PC-3 (cell line): ENCODE measurements around the gene RAD21L1.

Experiments used
- EZH2phosphoT487 ChIP-seq: fragments of 300-600 bp; sonication (generic); IDR thresholded peaks from 2 replicates; pipeline ENCODE4 v1.6.1; 2018; ENCODE audit warnings: mild to moderate bottlenecking, antibody characterized with exemption, low read length, borderline replicate concordance
- TF ChIP-seq, protein P1 (sequence below): fragments of 300-600 bp; sonication (generic); conservative IDR thresholded peaks from 2 replicates; pipeline ENCODE4 v1.5.1; 2017; ENCODE audit warnings: antibody characterized with exemption, low read depth, mild to moderate bottlenecking, low read length

DNA sequence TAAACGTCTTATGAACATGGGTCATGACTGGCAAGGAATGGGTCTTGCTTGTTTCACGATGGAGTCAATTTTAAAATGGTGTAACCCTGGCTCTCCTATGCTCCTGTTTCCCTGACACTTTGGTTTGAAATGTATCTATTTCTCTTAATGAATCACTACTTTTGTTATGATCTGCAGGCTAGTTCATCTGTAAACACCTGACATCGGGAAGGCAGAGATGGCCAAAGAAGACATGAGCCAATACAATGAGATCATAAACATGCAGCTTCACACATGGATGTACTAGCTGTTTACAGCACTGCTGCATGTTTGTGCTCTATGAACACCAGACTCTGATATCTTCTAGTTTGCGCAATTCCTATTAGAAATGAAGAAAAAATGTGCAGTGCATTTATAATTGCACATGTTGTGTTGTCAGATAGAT lies 11.0 kb upstream of the RAD21L1 start:
- TF ChIP-seq, protein P1, sequence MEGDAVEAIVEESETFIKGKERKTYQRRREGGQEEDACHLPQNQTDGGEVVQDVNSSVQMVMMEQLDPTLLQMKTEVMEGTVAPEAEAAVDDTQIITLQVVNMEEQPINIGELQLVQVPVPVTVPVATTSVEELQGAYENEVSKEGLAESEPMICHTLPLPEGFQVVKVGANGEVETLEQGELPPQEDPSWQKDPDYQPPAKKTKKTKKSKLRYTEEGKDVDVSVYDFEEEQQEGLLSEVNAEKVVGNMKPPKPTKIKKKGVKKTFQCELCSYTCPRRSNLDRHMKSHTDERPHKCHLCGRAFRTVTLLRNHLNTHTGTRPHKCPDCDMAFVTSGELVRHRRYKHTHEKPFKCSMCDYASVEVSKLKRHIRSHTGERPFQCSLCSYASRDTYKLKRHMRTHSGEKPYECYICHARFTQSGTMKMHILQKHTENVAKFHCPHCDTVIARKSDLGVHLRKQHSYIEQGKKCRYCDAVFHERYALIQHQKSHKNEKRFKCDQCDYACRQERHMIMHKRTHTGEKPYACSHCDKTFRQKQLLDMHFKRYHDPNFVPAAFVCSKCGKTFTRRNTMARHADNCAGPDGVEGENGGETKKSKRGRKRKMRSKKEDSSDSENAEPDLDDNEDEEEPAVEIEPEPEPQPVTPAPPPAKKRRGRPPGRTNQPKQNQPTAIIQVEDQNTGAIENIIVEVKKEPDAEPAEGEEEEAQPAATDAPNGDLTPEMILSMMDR: no peak
- TF ChIP-seq EZH2phosphoT487: no peak
